GM23338 (cell line): ENCODE results near the gene SAFB. TPM values are rescaled to one million over a fixed set of nuclear protein-coding genes. Genes with fewer than 3 reads are reported as not detected.

ENCODE experiments used
- ATAC-seq: fragments of 200-7000 bp; cut with Tn5 transposase; 3 replicates; pipeline ENCODE4 v1.9.1; 2020
- DNase-seq: peaks from one replicate; pipeline ENCODE4 v3.0.0-alpha.2; 2015; ENCODE audit warnings: low spot score
- H2AFZ ChIP-seq: fragments of 200-600 bp; sonication (generic); 2 replicates; pipeline ENCODE4 v1.8.0; 2016; ENCODE audit warnings: antibody characterized with exemption, mild to moderate bottlenecking, moderate library complexity
- H3F3A ChIP-seq: fragments of 200-600 bp; sonication (generic); replicated peaks from 2 replicates; pipeline ENCODE4 v1.8.0; 2017; ENCODE audit warnings: antibody characterized with exemption, mixed run types, low read depth
- H3K27ac ChIP-seq: fragments of 200-600 bp; sonication (generic); 2 replicates; pipeline ENCODE4 v1.6.1; 2016; ENCODE audit warnings: low read depth
- H3K27me3 ChIP-seq: fragments of 200-600 bp; sonication (generic); 2 replicates; pipeline ENCODE4 v1.8.0; 2016; ENCODE audit warnings: mild to moderate bottlenecking, mixed run types, moderate library complexity; ENCODE audit not compliant: insufficient read depth
- H3K36me3 ChIP-seq: fragments of 200-600 bp; sonication (generic); 2 replicates; pipeline ENCODE4 v1.8.0; 2016; ENCODE audit warnings: mild to moderate bottlenecking; ENCODE audit not compliant: insufficient read depth
- H3K4me1 ChIP-seq: fragments of 200-600 bp; sonication (generic); 2 replicates; pipeline ENCODE4 v1.8.0; 2016; ENCODE audit warnings: mild to moderate bottlenecking, moderate library complexity; ENCODE audit not compliant: insufficient read depth
- H3K4me2 ChIP-seq: fragments of 200-600 bp; sonication (generic); 2 replicates; pipeline ENCODE4 v1.7.1; 2017; ENCODE audit warnings: mixed run types
- H3K4me3 ChIP-seq: fragments of 200-600 bp; sonication (generic); 2 replicates; pipeline ENCODE4 v1.6.1; 2016; ENCODE audit warnings: mixed run types
- H3K79me2 ChIP-seq: fragments of 200-600 bp; sonication (generic); replicated peaks from 2 replicates; pipeline ENCODE4 v1.8.0; 2017; ENCODE audit warnings: mild to moderate bottlenecking; ENCODE audit not compliant: insufficient read depth
- H3K9me2 ChIP-seq: fragments of 200-600 bp; sonication (generic); 2 replicates; pipeline ENCODE4 v1.8.0; 2017; ENCODE audit not compliant: insufficient read depth
- H4K20me1 ChIP-seq: fragments of 200-600 bp; sonication (generic); replicated peaks from 2 replicates; pipeline ENCODE4 v1.8.0; 2017; ENCODE audit warnings: mild to moderate bottlenecking; ENCODE audit not compliant: insufficient read depth
- H3K27ac Mint-ChIP-seq: 2 replicates; pipeline ENCODE4 v1.8.0; 2020; ENCODE audit warnings: inconsistent platforms, mild to moderate bottlenecking, moderate library complexity, mixed read lengths
- H3K27me3 Mint-ChIP-seq: 3 replicates; pipeline ENCODE4 v1.8.0; 2022; ENCODE audit warnings: low read depth, mild to moderate bottlenecking, moderate library complexity, mixed read lengths, inconsistent platforms; ENCODE audit not compliant: insufficient read depth, poor library complexity
- H3K36me3 Mint-ChIP-seq: 3 replicates; pipeline ENCODE4 v1.8.0; 2021; ENCODE audit warnings: low read depth, mild to moderate bottlenecking, inconsistent platforms, moderate library complexity, mixed read lengths
- H3K4me1 Mint-ChIP-seq: 3 replicates; pipeline ENCODE4 v1.8.0; 2020; ENCODE audit warnings: mild to moderate bottlenecking, inconsistent platforms, mixed read lengths
- H3K4me3 Mint-ChIP-seq: 3 replicates; pipeline ENCODE4 v1.8.0; 2021; ENCODE audit warnings: moderate library complexity, mild to moderate bottlenecking, inconsistent platforms, mixed read lengths
- H3K9me3 Mint-ChIP-seq: 3 replicates; pipeline ENCODE4 v1.8.0; 2020; ENCODE audit warnings: moderate library complexity, mild to moderate bottlenecking, inconsistent platforms, mixed read lengths
- CREB1 ChIP-seq: fragments of 250-450 bp; sonication (Bioruptor Pico); IDR thresholded peaks from 2 replicates; pipeline ENCODE4 v1.5.0; 2020; ENCODE audit warnings: low read depth, mild to moderate bottlenecking, moderate library complexity
- CTCF ChIP-seq, 2 experiments: fragments of 200-600 bp in 1 of 2; sonication (generic) in 1 of 2; conservative IDR thresholded peaks; 2 replicates each; pipeline versions ENCODE4 v1.5.1 to v1.6.1; 2016 to 2017; ENCODE audit warnings: antibody characterized with exemption in 2 of 2, low read depth in 2 of 2, mild to moderate bottlenecking in 2 of 2, moderate library complexity in 1 of 2
- ETS1 ChIP-seq: IDR thresholded peaks from 2 replicates; pipeline ENCODE4 v1.6.1; 2016; ENCODE audit warnings: antibody characterized with exemption
- EZH2 ChIP-seq: fragments of 200-600 bp; sonication (generic); IDR thresholded peaks from one replicate; pipeline ENCODE4 v1.8.0; 2017; ENCODE audit warnings: antibody characterized with exemption, mild to moderate bottlenecking, low read depth; ENCODE audit not compliant: unreplicated experiment
- EZH2phosphoT487 ChIP-seq: fragments of 200-600 bp; sonication (generic); IDR thresholded peaks from one replicate; pipeline ENCODE4 v1.8.1; 2018; ENCODE audit warnings: antibody characterized with exemption; ENCODE audit not compliant: unreplicated experiment
- JUNB ChIP-seq: IDR thresholded peaks from one replicate; pipeline ENCODE4 v1.6.1; 2016; ENCODE audit warnings: antibody characterized with exemption; ENCODE audit not compliant: unreplicated experiment
- NANOG ChIP-seq: IDR thresholded peaks from 2 replicates; pipeline ENCODE4 v1.6.1; 2016; ENCODE audit warnings: antibody characterized with exemption, borderline replicate concordance
- POLR2AphosphoS5 ChIP-seq: IDR thresholded peaks from 2 replicates; pipeline ENCODE4 v1.6.1; 2016; ENCODE audit warnings: antibody characterized with exemption, low read depth
- REST ChIP-seq: IDR thresholded peaks from one replicate; pipeline ENCODE4 v1.6.1; 2018; ENCODE audit warnings: antibody characterized with exemption; ENCODE audit not compliant: unreplicated experiment
- STAT1 ChIP-seq: IDR thresholded peaks from one replicate; pipeline ENCODE4 v1.6.1; 2016; ENCODE audit warnings: antibody characterized with exemption; ENCODE audit not compliant: unreplicated experiment
- ZNF114 ChIP-seq: fragments of 250-450 bp; sonication (Bioruptor Pico); IDR thresholded peaks from 2 replicates; pipeline ENCODE4 v1.5.0; 2020; ENCODE audit warnings: mild to moderate bottlenecking, moderate library complexity
- ZNF331 ChIP-seq: fragments of 250-450 bp; sonication (Bioruptor Pico); IDR thresholded peaks from 2 replicates; pipeline ENCODE4 v1.5.0; 2020; ENCODE audit warnings: low read depth, mild to moderate bottlenecking, moderate library complexity
- ZNF462 ChIP-seq: fragments of 250-450 bp; sonication (Bioruptor Pico); IDR thresholded peaks from 2 replicates; pipeline ENCODE4 v1.5.0; 2020; ENCODE audit warnings: mild to moderate bottlenecking, moderate library complexity
- polyA plus RNA-seq: library from polyadenylated mRNA; unstranded; fragments of >200 nt; fragmentation: Nextera tagmentation; extraction: Ambion mirVana; gene quantifications from 2 replicates; pipeline ENCODE4 v1.2.1, GENCODE V29; 2016
- total RNA-seq: library from RNA; depleted of rRNA; stranded (reverse); fragments of >200 nt; shearing (Covaris generic); gene quantifications from 2 replicates; pipeline ENCODE4 v1.2.3, GENCODE V29; 2014

Gene SAFB
- total and polyA plus RNA-seq, 2 experiments from 2014 or later = 85.2 to 109 TPM

DNA sequence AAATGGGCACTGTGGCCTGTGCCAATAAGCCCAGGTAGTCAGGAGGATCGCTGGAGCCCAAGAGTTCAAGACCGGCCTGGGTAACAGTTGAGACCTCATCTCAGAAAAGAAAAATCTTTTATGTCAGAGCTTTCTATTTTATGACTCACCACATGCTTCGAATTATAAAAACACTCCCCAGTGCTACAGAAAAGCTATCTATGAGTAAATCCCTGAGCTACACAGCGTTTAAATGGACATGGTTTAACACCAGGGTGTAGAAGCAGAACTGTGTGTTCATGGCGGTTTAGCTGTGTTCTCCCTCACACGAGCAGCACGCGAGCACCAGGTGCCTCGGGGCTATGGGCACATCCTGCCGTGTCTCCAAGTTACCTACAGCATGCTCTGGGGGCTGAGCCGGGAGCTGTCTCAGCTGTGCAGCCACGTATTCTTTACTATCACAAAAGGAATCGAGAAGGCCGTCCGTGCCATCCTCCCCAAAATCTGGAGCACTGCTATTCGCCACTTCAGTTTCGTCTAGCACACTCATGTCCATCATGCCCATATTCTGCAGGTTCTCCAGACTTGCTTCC lies 7.0 kb upstream of the SAFB start:
- Mint-ChIP-seq H3K27ac (no peak overlapping the region), H3K4me3 (no peak overlapping the region), H3K36me3 (peaks cover 88% of the 10 kb centered on the region), H3K9me3 (no peaks in the 10 kb centered on the region), H3K4me1 (peaks cover 3% of the 10 kb centered on the region; the same call in 2 of the 3 replicates), H3K27me3 (peaks cover 9% of the 10 kb centered on the region)
- peaks cover 41% of the 10 kb centered on the region for H3K79me2 ChIP-seq
- H2AFZ ChIP-seq = no peak overlapping the region
- no peak for TF ChIP-seq POLR2AphosphoS5
- TF ChIP-seq JUNB = no peak
- TF ChIP-seq ZNF114 (CRISPR knock-in tag) = no peak
- TF ChIP-seq ZNF462 (CRISPR knock-in tag) = no peak
- TF ChIP-seq ZNF331 (CRISPR knock-in tag) = no peak
- no peak for TF ChIP-seq EZH2phosphoT487
- no peak for TF ChIP-seq CTCF (conservative IDR thresholded peaks at IDR 0.05; ENCODE audit: low read depth in 2 of 2)
- no peak for TF ChIP-seq ETS1
- TF ChIP-seq NANOG = no peak
- TF ChIP-seq STAT1 = no peak
- TF ChIP-seq EZH2 = no peak
- TF ChIP-seq REST = no peak
- no peak for TF ChIP-seq CREB1 (CRISPR knock-in tag)
- ATAC-seq = no peak
- H4K20me1 ChIP-seq = peaks cover 31% of the 10 kb centered on the region
- no peaks in the 10 kb centered on the region for H3K4me1 ChIP-seq
- H3K27ac ChIP-seq = no peak overlapping the region
- 0 out of 2 replicates have a peak, but pooled peaks cover 5% of the 10 kb centered on the region for H3F3A ChIP-seq
- no peak for DNase-seq
- no peak overlapping the region for H3K4me2 ChIP-seq
- H3K27me3 ChIP-seq = no peaks in the 10 kb centered on the region
- no peak overlapping the region for H3K4me3 ChIP-seq
- no peaks in the 10 kb centered on the region for H3K9me2 ChIP-seq
- peaks cover 70% of the 10 kb centered on the region for H3K36me3 ChIP-seq
